ENCODE data around the gene NANOG. TPM values are rescaled to one million over a fixed set of nuclear protein-coding genes. Genes with fewer than 3 reads are reported as not detected.

Gene NANOG
- total RNA-seq, 1 donor from 2014 or later, result 0.43 TPM

Other genes starting within 250 kb of the NANOG start
- 0.26 TPM for gene APOBEC1, start 123.5 kb upstream of the NANOG start, total RNA-seq
- not detected for gene GDF3, start 93.6 kb upstream of the NANOG start, total RNA-seq
- not detected for gene DPPA3, start 78.0 kb upstream of the NANOG start, total RNA-seq
- not detected for gene CLEC4C, start 42.0 kb upstream of the NANOG start, total RNA-seq
- not detected for gene NANOGNB, start 24.2 kb upstream of the NANOG start, total RNA-seq
- gene SLC2A14, start 83.5 kb downstream of the NANOG start, total RNA-seq, result 1.1 TPM
- gene SLC2A3, start 146.8 kb downstream of the NANOG start, total RNA-seq, result 50.6 TPM
- gene FOXJ2, start 243.3 kb downstream of the NANOG start, total RNA-seq, result 23.7 TPM

Data from mucosa of gallbladder (tissue), 1 donor.